ENCODE results near the gene CIAO2A.

DNA sequence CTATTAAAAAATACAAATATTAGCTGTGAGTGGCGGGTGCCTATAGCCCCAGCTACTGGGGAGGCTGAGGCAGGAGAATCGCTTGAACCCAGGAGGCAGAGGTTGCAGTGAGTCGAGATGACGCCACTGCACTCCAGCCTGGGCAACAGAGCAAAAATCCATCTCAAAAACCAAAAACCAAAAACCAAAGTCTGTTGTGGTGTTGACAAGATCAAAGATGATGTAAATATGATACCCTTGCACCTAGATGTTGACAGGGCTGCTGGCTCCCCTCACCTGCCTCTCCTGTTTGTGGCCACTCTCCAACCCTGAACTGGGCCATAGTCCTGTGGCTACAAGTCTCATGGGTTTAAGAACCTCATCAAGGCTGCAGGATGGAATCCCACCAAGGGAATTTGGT is 63.5 kb downstream of the CIAO2A start:
- TF ChIP-seq, protein P1, sequence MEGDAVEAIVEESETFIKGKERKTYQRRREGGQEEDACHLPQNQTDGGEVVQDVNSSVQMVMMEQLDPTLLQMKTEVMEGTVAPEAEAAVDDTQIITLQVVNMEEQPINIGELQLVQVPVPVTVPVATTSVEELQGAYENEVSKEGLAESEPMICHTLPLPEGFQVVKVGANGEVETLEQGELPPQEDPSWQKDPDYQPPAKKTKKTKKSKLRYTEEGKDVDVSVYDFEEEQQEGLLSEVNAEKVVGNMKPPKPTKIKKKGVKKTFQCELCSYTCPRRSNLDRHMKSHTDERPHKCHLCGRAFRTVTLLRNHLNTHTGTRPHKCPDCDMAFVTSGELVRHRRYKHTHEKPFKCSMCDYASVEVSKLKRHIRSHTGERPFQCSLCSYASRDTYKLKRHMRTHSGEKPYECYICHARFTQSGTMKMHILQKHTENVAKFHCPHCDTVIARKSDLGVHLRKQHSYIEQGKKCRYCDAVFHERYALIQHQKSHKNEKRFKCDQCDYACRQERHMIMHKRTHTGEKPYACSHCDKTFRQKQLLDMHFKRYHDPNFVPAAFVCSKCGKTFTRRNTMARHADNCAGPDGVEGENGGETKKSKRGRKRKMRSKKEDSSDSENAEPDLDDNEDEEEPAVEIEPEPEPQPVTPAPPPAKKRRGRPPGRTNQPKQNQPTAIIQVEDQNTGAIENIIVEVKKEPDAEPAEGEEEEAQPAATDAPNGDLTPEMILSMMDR (IDR thresholded peaks at IDR 0.05; ENCODE audit: low read depth, low read length), result no peak
- TF ChIP-seq POLR2A (IDR thresholded peaks at IDR 0.05; ENCODE audit: extremely low read depth, insufficient read length), result no peak
